CD4-positive, alpha-beta T cell treated with Interleukin-15 for 1 hour (primary cell): ENCODE results near the gene BCL7C.
"Not testable (repeated sequence)": the region's sequence is repeated elsewhere in the genome, so short reads cannot be mapped to it uniquely, and the experiment has no call there.

ENCODE experiments used
- DNase-seq: peaks from one replicate; pipeline ENCODE4 v3.0.0-alpha.2; 2020

The BCL7C gene

GRCh38 chr16:30893744-30894539 is at the start of gene BCL7C:
Gene BCL7C, minus strand, starts transcription at chr16:30894077. Its CDS starts 133 bp downstream, at chr16:30893944.
- DNase-seq = peak; percentile 84

GRCh38 chr16:30942426-30942806 is 48.5 kb upstream of the BCL7C start:
- DNase-seq = no peak

- DNase-seq = peak; percentile 76
These were observed 47.9 kb upstream of the BCL7C start for GRCh38 chr16:30941600-30942425.

- DNase-seq = not testable (repeated sequence)
These were observed 45.7 kb upstream of the BCL7C start for GRCh38 chr16:30939571-30939970.

GRCh38 chr16:30937692-30938091 is 43.8 kb upstream of the BCL7C start:
- DNase-seq = no peak

- DNase-seq = no peak
These were observed 41.1 kb upstream of the BCL7C start for GRCh38 chr16:30934827-30935557.

- DNase-seq = no peak
These were observed 37.3 kb upstream of the BCL7C start for GRCh38 chr16:30931068-30931650.

- DNase-seq = no peak
These were observed 36.3 kb upstream of the BCL7C start for GRCh38 chr16:30930160-30930571.

- DNase-seq = no peak
These were observed 35.3 kb upstream of the BCL7C start for GRCh38 chr16:30929167-30929566.

GRCh38 chr16:30928390-30928789 is 34.5 kb upstream of the BCL7C start:
- no peak for DNase-seq

- DNase-seq = peak; percentile 52
These were observed 34.0 kb upstream of the BCL7C start for GRCh38 chr16:30927789-30928378.

GRCh38 chr16:30926937-30927788 is 33.3 kb upstream of the BCL7C start:
- DNase-seq = no peak

- no peak for DNase-seq
These were observed 32.3 kb upstream of the BCL7C start for GRCh38 chr16:30925995-30926811.

GRCh38 chr16:30925632-30925987 is 31.7 kb upstream of the BCL7C start:
- no peak for DNase-seq

GRCh38 chr16:30924913-30925631 is 31.2 kb upstream of the BCL7C start:
- DNase-seq = no peak

- DNase-seq = no peak
These were observed 30.4 kb upstream of the BCL7C start for GRCh38 chr16:30924076-30924912.

GRCh38 chr16:30923554-30924075 is 29.7 kb upstream of the BCL7C start, which contains the start of gene FBXL19:
Gene FBXL19, plus strand, starts transcription at chr16:30923572. Its CDS starts 2,183 bp downstream, at chr16:30925755.
- no peak for DNase-seq

- DNase-seq = peak; percentile 98
These were observed 29.2 kb upstream of the BCL7C start for GRCh38 chr16:30922960-30923535.
